ACHN (cell line): Measurements from ENCODE around the gene ASTE1.

ENCODE experiments used
- DNase-seq: peaks from one replicate; pipeline ENCODE4 v3.0.0-alpha.2; 2015
- in situ Hi-C: cut with HindIII; loops from 2 replicates; pipeline ENCODE4 v1.10.0; 2017; ENCODE audit warnings: low sequenced_read_pairs, low pct_ligation_motif_present, low pct_unique_long_range_greater_than_20kb

The ASTE1 gene

DNA sequence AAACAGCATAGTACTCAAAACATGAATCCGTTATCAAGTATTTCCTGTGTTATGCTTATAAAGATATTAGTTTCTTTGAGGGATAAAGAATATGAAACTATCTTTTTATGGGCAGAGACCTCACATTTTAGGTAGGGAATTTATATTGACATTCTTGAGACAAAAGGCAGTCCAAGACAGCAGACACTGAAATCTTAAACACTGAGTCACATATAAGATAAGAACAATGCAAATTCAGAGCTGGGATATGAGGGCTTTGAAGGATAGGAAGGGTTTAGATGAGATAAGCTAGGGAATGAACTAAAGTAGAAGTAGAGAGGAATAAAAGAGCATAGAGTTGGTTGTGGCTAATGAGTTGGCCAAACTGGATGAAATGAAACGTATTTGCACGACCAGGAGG lies 58.4 kb downstream of the ASTE1 start:
- no peak for DNase-seq
- in situ Hi-C loops: no loop called here

DNA sequence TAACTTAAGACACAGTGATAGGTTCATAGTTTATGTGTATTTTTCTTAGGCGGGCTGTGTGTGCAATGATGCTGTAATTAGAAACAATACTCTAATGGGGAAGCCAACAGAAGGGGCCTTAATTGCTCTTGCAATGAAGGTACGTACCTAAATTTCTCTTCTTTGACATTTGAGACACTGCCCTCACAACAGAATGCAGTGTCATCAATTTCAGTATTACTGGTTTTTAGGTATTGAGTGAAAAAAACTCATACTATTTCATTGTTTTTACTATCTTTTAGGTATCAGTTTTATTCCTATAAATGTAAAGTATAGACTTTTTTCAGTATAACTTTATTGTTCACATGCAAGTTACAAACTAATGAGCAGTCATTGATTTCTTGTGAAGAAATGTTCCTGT lies 59.3 kb downstream of the ASTE1 start:
- DNase-seq: no peak
- in situ Hi-C loops: no loop called here

DNA sequence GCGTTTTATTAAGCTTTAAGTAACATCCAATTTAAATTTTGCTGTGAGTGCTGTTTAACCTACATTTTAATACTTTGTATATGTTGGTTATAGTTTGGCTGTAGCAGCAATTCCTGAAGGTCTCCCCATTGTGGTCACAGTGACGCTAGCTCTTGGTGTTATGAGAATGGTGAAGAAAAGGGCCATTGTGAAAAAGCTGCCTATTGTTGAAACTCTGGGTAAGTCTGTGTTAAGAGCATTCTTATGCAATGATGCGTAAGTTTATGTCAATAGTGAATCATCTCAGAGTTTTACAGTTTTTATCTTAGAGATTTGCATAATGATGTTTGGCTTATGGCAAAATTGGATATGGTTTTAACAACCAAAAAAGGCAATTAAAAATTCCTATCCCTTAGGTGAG lies 62.7 kb downstream of the ASTE1 start:
- peak; percentile 24 for DNase-seq
- in situ Hi-C loops: no loop called here
